Ovary (tissue), 3 donors: ENCODE data around the gene GMNN.

Experiments
- CTCF ChIP-seq, 3 donors: fragments of 450-650 bp in 2 of 3; fragments of 200-600 bp in 1 of 3; IDR thresholded peaks; one replicate each; pipeline versions ENCODE4 v1.5.1 to v1.8.0; 2016 to 2022; ENCODE audit warnings: antibody characterized with exemption in 3 of 3, mild to moderate bottlenecking in 1 of 3
- EP300 ChIP-seq: sonication (generic); formaldehyde crosslinking; IDR thresholded peaks from one replicate; pipeline ENCODE4 v1.6.1; 2017; ENCODE audit warnings: antibody characterized with exemption
- donor health status: DM: no; HTN: no; CAD: no.

GRCh38 chr6:24818346-24818745 lies 43.6 kb downstream of the GMNN start:
- TF ChIP-seq EP300 (no peak), CTCF (IDR thresholded peaks at IDR 0.05) (no peak)
